HG03060 (cell line): Measurements from ENCODE around the gene SLC38A4.

ENCODE experiments used
- ATAC-seq: cut with Tn5 transposase; IDR thresholded peaks from one replicate; pipeline ENCODE4 v1.9.1; 2021; ENCODE audit warnings: low read depth, moderate number of reproducible peaks; ENCODE audit not compliant: unreplicated experiment

Gene SLC38A4

DNA sequence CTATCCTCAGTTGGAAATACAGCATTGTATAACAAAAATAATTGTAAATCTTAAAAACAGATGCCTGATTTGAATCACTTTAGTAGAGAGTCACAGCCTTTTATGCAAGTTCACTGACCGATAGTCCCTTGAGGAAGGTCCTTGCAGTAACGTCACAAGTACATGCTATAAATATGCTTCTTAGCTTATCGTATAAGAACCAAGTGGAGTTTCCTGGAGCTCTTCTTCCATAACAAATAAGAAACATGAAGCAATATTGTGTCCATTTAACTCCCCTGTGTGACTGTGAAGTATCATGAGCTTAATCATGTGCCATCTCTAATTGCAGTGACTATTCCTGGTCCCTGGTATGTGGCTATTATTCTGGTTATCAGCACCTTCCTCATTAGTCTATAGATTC, 107.9 kb downstream of the SLC38A4 start:
- ATAC-seq = no peak

GRCh38 chr12:46717159-46717558, 108.6 kb downstream of the SLC38A4 start:
- ATAC-seq = no peak
